ENCODE measurements around the gene SLC7A7. TPM values are rescaled to one million over a fixed set of nuclear protein-coding genes. Genes with fewer than 3 reads are reported as not detected.

Gene SLC7A7
- polyA plus RNA-seq, 3 donors = 262 to 425 (median 371) TPM

DNA sequence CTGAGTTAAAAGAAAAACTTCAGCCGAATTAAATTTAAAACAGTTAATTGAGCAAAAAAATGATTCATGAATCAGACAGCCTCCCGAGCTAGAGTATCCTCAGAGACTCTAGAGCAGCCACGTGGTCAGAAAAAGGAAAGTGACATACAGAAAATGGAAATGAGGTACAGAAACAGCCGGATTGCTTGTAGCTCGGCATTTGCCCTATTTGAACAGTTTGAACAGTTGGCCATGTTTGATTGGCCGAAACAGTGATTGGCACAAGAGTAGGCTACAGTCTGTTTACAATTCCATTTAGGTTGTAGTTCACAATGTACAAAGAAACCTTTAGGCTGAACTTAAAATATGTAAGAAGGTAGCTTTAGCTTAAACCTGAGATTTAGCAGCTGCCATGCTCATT lies 61.6 kb downstream of the SLC7A7 start:
- Mint-ChIP-seq H3K9me3 (no peaks in the 10 kb centered on the region), H3K27me3 (ENCODE audit: low read depth in 3 of 3) (peaks cover 0 to 4% (median 0%) of the 10 kb centered on the region in 3 donors), H3K27ac (no peak overlapping the region), H3K4me3 (no peak overlapping the region), H3K36me3 (peaks cover 0 to 2% of the 10 kb centered on the region in 2 donors), H3K4me1 (peaks cover 17% of the 10 kb centered on the region)
- TF ChIP-seq, protein P1, sequence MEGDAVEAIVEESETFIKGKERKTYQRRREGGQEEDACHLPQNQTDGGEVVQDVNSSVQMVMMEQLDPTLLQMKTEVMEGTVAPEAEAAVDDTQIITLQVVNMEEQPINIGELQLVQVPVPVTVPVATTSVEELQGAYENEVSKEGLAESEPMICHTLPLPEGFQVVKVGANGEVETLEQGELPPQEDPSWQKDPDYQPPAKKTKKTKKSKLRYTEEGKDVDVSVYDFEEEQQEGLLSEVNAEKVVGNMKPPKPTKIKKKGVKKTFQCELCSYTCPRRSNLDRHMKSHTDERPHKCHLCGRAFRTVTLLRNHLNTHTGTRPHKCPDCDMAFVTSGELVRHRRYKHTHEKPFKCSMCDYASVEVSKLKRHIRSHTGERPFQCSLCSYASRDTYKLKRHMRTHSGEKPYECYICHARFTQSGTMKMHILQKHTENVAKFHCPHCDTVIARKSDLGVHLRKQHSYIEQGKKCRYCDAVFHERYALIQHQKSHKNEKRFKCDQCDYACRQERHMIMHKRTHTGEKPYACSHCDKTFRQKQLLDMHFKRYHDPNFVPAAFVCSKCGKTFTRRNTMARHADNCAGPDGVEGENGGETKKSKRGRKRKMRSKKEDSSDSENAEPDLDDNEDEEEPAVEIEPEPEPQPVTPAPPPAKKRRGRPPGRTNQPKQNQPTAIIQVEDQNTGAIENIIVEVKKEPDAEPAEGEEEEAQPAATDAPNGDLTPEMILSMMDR (IDR thresholded peaks at IDR 0.05) = no peak
- Histone ChIP-seq H3K36me3 (replicated peaks in 1 of 2; ENCODE audit: control insufficient read depth in 1 of 2, insufficient read depth in 2 of 2, low read length in 2 of 2) (no peaks in the 10 kb centered on the region), H3K27me3 (ENCODE audit: control insufficient read depth in 2 of 2, insufficient read depth in 2 of 2, low read length in 2 of 2) (no peaks in the 10 kb centered on the region), H3K27ac (ENCODE audit: low read depth in 1 of 2, low read length in 2 of 2) (no peak overlapping the region), H3K4me2 (replicated peaks; ENCODE audit: extremely low read depth, low read length, poor library complexity, severe bottlenecking) (no peak overlapping the region), H3K4me3 (replicated peaks in 1 of 3; ENCODE audit: low read depth in 2 of 3, low read length in 3 of 3) (no peak overlapping the region), H3K9me3 (replicated peaks in 1 of 2; ENCODE audit: control insufficient read depth in 1 of 2, insufficient read depth in 1 of 2, low read length in 2 of 2) (no peaks in the 10 kb centered on the region), H3K4me1 (ENCODE audit: control insufficient read depth in 1 of 2, insufficient read depth in 2 of 2, low read length in 2 of 2) (peaks cover 14 to 24% of the 10 kb centered on the region in 2 donors), H2AFZ (ENCODE audit: insufficient read depth, low read depth, low read length, poor library complexity, severe bottlenecking) (peak overlapping the region; percentile 52), H3K9ac (ENCODE audit: insufficient read depth, low read length, poor library complexity, severe bottlenecking) (no peak overlapping the region), H4K20me1 (ENCODE audit: insufficient read depth, low read length) (no peaks in the 10 kb centered on the region), H3K79me2 (ENCODE audit: insufficient read depth, low read length) (no peaks in the 10 kb centered on the region)
- WGBS (ENCODE audit: insufficient coverage) = 47% methylated on average over 5 of the region's 6 CpGs
- peak in 1 of 3 donors; percentile 27 for DNase-seq
- intact Hi-C loops (cut with micrococcal nuclease) = no loop called here

DNA sequence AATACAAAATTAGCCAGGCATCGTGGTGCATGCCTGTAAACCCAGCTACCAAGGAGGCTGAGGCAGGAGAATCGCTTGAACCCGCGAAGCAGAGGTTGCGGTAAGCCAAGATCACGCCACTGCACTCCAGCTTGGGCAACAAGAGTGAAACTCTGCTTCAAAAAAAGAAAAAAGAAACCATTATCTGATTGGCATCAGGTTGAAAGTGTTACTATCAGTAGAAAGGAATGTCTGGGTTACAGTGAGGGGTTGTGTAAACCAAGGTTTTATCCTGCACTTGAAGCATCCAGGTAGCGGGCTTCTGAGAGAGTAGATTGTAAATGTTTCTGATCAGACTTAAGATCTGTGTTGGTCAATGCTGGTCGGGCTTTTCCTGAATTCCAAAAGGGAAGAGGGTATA lies 62.8 kb downstream of the SLC7A7 start:
- no peak overlapping the region for H3K27ac ChIP-seq (ENCODE audit: low read depth in 1 of 2, low read length in 2 of 2)
- no peak overlapping the region for H2AFZ ChIP-seq (ENCODE audit: insufficient read depth, low read depth, low read length, poor library complexity, severe bottlenecking)
- TF ChIP-seq, protein P1 (IDR thresholded peaks at IDR 0.05) = no peak
- no peaks in the 10 kb centered on the region for H3K27me3 ChIP-seq (ENCODE audit: control insufficient read depth in 2 of 2, insufficient read depth in 2 of 2, low read length in 2 of 2)
- no peaks in the 10 kb centered on the region for H3K79me2 ChIP-seq (ENCODE audit: insufficient read depth, low read length)
- peaks cover 25 to 35% of the 10 kb centered on the region in 2 donors for H3K4me1 ChIP-seq (ENCODE audit: control insufficient read depth in 1 of 2, insufficient read depth in 2 of 2, low read length in 2 of 2)
- no peak overlapping the region for H3K9ac ChIP-seq (ENCODE audit: insufficient read depth, low read length, poor library complexity, severe bottlenecking)
- no peaks in the 10 kb centered on the region for H3K36me3 ChIP-seq (replicated peaks in 1 of 2; ENCODE audit: control insufficient read depth in 1 of 2, insufficient read depth in 2 of 2, low read length in 2 of 2)
- intact Hi-C loops (cut with micrococcal nuclease) = no loop called here
- peaks cover 0 to 4% (median 0%) of the 10 kb centered on the region in 3 donors for H3K27me3 Mint-ChIP-seq (ENCODE audit: low read depth in 3 of 3)
- peaks cover 28% of the 10 kb centered on the region for H3K4me1 Mint-ChIP-seq
- H3K4me3 Mint-ChIP-seq = no peak overlapping the region
- H3K36me3 Mint-ChIP-seq = peaks cover 0 to 2% of the 10 kb centered on the region in 2 donors
- H4K20me1 ChIP-seq (ENCODE audit: insufficient read depth, low read length) = no peaks in the 10 kb centered on the region
- no peak overlapping the region for H3K4me3 ChIP-seq (replicated peaks in 1 of 3; ENCODE audit: low read depth in 2 of 3, low read length in 3 of 3)
- no peak for DNase-seq
- no peak overlapping the region for H3K4me2 ChIP-seq (replicated peaks; ENCODE audit: extremely low read depth, low read length, poor library complexity, severe bottlenecking)
- no peak overlapping the region for H3K27ac Mint-ChIP-seq
- no peaks in the 10 kb centered on the region for H3K9me3 ChIP-seq (replicated peaks in 1 of 2; ENCODE audit: control insufficient read depth in 1 of 2, insufficient read depth in 1 of 2, low read length in 2 of 2)
- WGBS (ENCODE audit: insufficient coverage) = 94% methylated on average over 6 of the region's 8 CpGs
- no peaks in the 10 kb centered on the region for H3K9me3 Mint-ChIP-seq

Measured in CD14-positive monocyte (primary cell).